NCI-H345 treated with DMSO at 0.1 percent for 48 hours (cell line): Measurements from ENCODE around the gene TENT5C.
A peak's percentile ranks its signal among the peaks of the same experiment; 100 is the strongest.

Source experiments
- DNase-seq: peaks from one replicate; lab custom pipeline; 2025; ENCODE audit not compliant: unreplicated experiment; lab: John Stamatoyannopoulos, UW

TENT5C gene

GRCh38 chr1:117612517-117613248 lies 6.8 kb downstream of the TENT5C start:
- DNase-seq, result no peak

GRCh38 chr1:117613249-117613968 lies 7.6 kb downstream of the TENT5C start:
- DNase-seq, result no peak

GRCh38 chr1:117613969-117614729 lies 8.3 kb downstream of the TENT5C start:
- DNase-seq, result no peak

GRCh38 chr1:117615474-117615873 lies 9.6 kb downstream of the TENT5C start:
- peak; percentile 26 for DNase-seq

GRCh38 chr1:117616356-117616755 lies 10.5 kb downstream of the TENT5C start:
- peak; percentile 68 for DNase-seq

GRCh38 chr1:117616967-117617366 lies 11.1 kb downstream of the TENT5C start:
- no peak for DNase-seq

- DNase-seq, result no peak
Measured at GRCh38 chr1:117618450-117619122, 12.7 kb downstream of the TENT5C start.

- DNase-seq, result no peak
Measured at GRCh38 chr1:117620440-117620839, 14.6 kb downstream of the TENT5C start.

GRCh38 chr1:117621316-117621715 lies 15.5 kb downstream of the TENT5C start:
- no peak for DNase-seq

- no peak for DNase-seq
Measured at GRCh38 chr1:117622726-117623125, 16.9 kb downstream of the TENT5C start.

- no peak for DNase-seq
Measured at GRCh38 chr1:117623141-117623540, 17.3 kb downstream of the TENT5C start.

- no peak for DNase-seq
Measured at GRCh38 chr1:117623698-117624097, 17.9 kb downstream of the TENT5C start.

- no peak for DNase-seq
Measured at GRCh38 chr1:117627546-117628130, 21.8 kb downstream of the TENT5C start.

GRCh38 chr1:117628343-117628742 lies 22.5 kb downstream of the TENT5C start:
- no peak for DNase-seq

- DNase-seq, result no peak
Measured at GRCh38 chr1:117629625-117630422, 24.0 kb downstream of the TENT5C start.

- no peak for DNase-seq
Measured at GRCh38 chr1:117630423-117630998, 24.7 kb downstream of the TENT5C start.

GRCh38 chr1:117631359-117632160 lies 25.7 kb downstream of the TENT5C start:
- DNase-seq, result peak; percentile 30

- peak; percentile 86 for DNase-seq
Measured at GRCh38 chr1:117632269-117633067, 26.6 kb downstream of the TENT5C start.
